HG03097 (cell line): Measurements from ENCODE around the gene GIT1.

Experiments used
- ATAC-seq: cut with Tn5 transposase; IDR thresholded peaks from one replicate; pipeline ENCODE4 v1.9.1; 2021; ENCODE audit not compliant: unreplicated experiment, low FRiP score

The GIT1 gene

DNA sequence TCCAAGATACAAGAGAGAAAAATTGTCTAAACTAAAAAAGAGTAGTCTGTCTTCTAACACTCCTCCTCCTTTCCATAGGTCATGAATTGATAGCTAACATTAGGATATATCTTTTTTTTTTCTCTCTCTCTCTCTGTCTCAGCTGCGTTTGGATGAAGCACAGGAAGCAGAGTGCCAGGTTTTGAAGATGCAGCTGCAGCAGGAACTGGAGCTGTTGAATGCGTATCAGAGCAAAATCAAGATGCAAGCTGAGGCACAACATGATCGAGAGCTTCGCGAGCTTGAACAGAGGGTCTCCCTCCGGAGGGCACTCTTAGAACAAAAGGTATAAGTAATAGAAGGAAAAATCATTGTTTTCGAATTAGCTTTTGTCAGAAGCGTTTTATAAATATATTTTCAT, 55.5 kb downstream of the GIT1 start:
- ATAC-seq: no peak

DNA sequence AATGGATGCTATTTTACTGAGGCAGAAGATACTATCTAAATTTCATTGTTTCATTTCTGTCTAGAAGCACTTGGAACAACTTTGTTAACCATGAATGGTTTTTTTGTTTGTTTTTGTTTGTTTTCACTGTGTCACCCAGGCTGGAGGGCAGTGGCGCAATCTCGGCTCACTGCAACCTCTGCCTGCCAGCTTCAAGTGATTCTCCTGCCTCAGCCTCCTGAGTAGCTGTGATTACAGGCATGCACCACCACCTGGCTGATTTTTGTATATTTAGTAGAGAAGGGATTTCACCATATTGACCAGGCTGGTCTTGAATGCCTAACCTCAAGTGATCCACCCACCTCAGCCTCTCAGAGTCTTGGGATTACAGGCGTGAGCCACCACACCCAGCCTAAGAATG, 63.1 kb downstream of the GIT1 start:
- no peak for ATAC-seq

DNA sequence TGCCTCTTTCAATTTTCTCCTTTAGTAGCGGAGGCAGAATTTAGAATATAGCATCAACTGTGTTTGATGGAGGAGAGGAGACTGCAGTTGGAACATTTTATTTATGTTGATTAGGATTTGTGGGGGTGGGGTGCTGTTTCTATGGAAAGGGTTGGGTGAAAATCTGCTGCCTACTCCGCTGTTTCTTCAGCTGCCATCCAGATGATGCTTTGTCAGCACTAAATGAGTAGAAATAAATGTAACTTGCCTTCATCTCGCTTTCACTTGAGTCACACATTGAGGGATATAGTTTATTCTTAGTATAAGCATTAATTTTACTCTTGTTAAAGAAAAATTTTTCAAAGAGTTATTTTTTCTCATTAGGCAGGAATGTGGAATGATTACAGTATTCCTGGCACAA, 64.8 kb downstream of the GIT1 start:
- no peak for ATAC-seq
